DND-41 (cell line): Measurements from ENCODE around the gene DRAM2.

Experiments used
- ATAC-seq: fragments of 200-7000 bp; cut with Tn5 transposase; 3 replicates; pipeline ENCODE4 v1.9.1; 2021; ENCODE audit warnings: low read depth; ENCODE audit not compliant: insufficient read depth
- DNase-seq: peaks from one replicate; pipeline ENCODE4 v3.0.0-alpha.2; 2020
- H2AFZ ChIP-seq: 2 replicates; pipeline ENCODE4 v1.6.0; 2012; ENCODE audit warnings: low read depth, low read length
- H3K27ac ChIP-seq: 2 replicates; pipeline ENCODE4 v1.5.1; 2012; ENCODE audit warnings: low read length, inconsistent platforms
- H3K27me3 ChIP-seq: fragments of 200-600 bp; sonication (generic); 2 replicates; pipeline ENCODE4 v1.6.0; 2012; ENCODE audit warnings: low read length, mild to moderate bottlenecking, inconsistent platforms; ENCODE audit not compliant: insufficient read depth, poor library complexity
- H3K36me3 ChIP-seq: 2 replicates; pipeline ENCODE4 v1.5.1; 2012; ENCODE audit warnings: low read length, inconsistent platforms; ENCODE audit not compliant: insufficient read depth
- H3K4me1 ChIP-seq: 2 replicates; pipeline ENCODE4 v1.5.1; 2012; ENCODE audit warnings: mild to moderate bottlenecking, low read length; ENCODE audit not compliant: insufficient read depth
- H3K4me2 ChIP-seq: 2 replicates; pipeline ENCODE4 v1.6.0; 2012; ENCODE audit warnings: mild to moderate bottlenecking, moderate library complexity, low read length, inconsistent platforms; ENCODE audit not compliant: insufficient read depth
- H3K4me3 ChIP-seq, 2 experiments: fragments of 200-600 bp in 1 of 2; shearing (Covaris generic) in 1 of 2; 2 replicates each; pipeline ENCODE4 v1.5.1; 2012 to 2016; ENCODE audit warnings: inconsistent platforms in 2 of 2, low read length in 2 of 2, mild to moderate bottlenecking in 2 of 2, low read depth in 1 of 2, moderate library complexity in 1 of 2
- H3K79me2 ChIP-seq: 2 replicates; pipeline ENCODE4 v1.6.0; 2012; ENCODE audit warnings: low read length, inconsistent platforms; ENCODE audit not compliant: insufficient read depth
- H3K9ac ChIP-seq: 2 replicates; pipeline ENCODE4 v1.6.0; 2012; ENCODE audit warnings: low read depth, mild to moderate bottlenecking, inconsistent platforms, low read length, moderate library complexity
- H3K9me3 ChIP-seq: 2 replicates; pipeline ENCODE4 v1.5.1; 2012; ENCODE audit warnings: low read length, moderate library complexity, mild to moderate bottlenecking, inconsistent platforms; ENCODE audit not compliant: insufficient read depth, severe bottlenecking
- H4K20me1 ChIP-seq: 2 replicates; pipeline ENCODE4 v1.6.0; 2012; ENCODE audit warnings: low read length; ENCODE audit not compliant: insufficient read depth
- CTCF ChIP-seq: IDR thresholded peaks from 2 replicates; pipeline ENCODE4 v1.5.1; 2012; ENCODE audit warnings: borderline replicate concordance, low read length, moderate library complexity, mild to moderate bottlenecking; ENCODE audit not compliant: poor library complexity, severe bottlenecking; ENCODE audit errors: extremely low read depth
- EZH2 ChIP-seq: IDR thresholded peaks from 3 replicates; pipeline ENCODE4 v1.6.1; 2012; ENCODE audit warnings: borderline replicate concordance, low read depth, mild to moderate bottlenecking, moderate library complexity, low read length, inconsistent platforms; ENCODE audit not compliant: severe bottlenecking

The DRAM2 gene

DNA sequence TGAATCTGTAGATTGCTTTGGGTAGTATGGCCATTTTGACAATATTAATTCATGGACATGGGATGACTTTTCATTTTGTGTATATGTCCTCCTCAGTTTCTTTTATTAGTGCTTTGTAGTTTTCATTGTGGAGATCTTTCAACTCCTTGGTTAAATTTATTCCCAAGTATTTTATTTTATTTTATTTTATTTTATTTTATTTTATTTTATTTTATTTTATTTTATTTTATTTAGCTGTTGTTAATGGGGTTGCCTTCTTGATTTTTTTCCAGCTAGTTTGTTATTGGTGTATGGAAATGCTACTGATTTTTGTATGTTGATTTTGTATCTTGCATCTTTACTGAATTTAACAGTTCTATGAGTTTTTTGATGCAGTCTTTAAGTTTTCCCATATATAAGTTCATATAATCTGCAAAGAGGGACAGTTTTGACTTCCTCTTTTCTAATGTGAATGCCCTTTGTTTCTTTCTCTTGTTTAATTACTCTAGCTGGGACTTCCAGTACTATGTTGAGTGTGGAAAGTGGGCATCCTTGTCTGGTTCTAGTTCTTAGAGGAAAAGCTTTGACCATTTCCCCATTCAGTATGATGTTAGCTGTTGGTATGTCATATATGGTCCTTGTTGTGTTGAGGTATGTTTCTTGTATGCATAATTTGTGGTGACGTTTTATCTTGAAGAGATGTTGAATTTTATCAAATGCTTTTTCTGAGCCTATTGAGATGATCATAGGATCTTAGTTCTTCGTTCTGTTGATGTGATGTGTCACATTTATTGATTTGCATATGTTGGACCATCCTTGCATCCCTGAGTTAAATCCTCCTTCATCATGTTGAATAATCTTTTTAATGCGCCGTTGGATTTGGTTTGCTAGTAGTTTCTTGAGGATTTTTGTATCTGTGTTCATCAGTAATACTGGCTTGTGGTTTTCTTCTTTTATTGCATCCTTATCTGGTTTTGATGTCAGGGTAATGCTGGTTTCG is 14.4 kb upstream of the DRAM2 start:
- Histone ChIP-seq H4K20me1 (peaks cover 15% of the 10 kb centered on the region), H3K4me3 (no peak overlapping the region), H3K79me2 (peaks cover 97% of the 10 kb centered on the region), H3K9me3 (no peaks in the 10 kb centered on the region), H3K27me3 (no peaks in the 10 kb centered on the region), H2AFZ (no peak overlapping the region), H3K36me3 (peaks cover 72% of the 10 kb centered on the region), H3K4me2 (no peak overlapping the region), H3K4me1 (peaks cover 27% of the 10 kb centered on the region), H3K9ac (no peak overlapping the region), H3K27ac (no peak overlapping the region)
- ATAC-seq (no peak), DNase-seq (no peak)
- no peak for TF ChIP-seq EZH2
- no peak for TF ChIP-seq CTCF

DNA sequence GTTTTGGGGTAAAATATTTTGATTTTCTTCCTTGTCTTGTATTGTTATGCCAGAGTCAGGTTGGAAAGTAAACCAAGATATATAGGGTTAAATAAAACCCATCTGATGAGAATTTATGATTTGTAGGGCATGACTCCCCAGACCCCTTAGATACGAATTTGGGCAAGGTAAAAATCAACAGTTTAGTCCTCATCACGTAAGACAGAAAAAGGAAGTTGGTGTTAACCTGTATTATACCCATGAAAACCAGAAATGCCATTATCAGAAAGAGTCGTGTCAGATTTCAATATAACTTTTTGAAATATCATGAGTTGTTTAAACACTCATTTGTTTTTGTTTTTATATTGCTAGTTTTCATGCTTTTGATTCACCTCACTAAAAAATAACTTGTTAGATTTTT is 11.9 kb upstream of the DRAM2 start:
- Histone ChIP-seq H3K9me3 (no peaks in the 10 kb centered on the region), H3K27me3 (no peaks in the 10 kb centered on the region), H3K9ac (no peak overlapping the region), H4K20me1 (peaks cover 15% of the 10 kb centered on the region), H3K79me2 (peaks cover 100% of the 10 kb centered on the region), H3K4me2 (peak overlapping the region; percentile 21; the same call in 1 of the 2 replicates), H3K36me3 (peaks cover 81% of the 10 kb centered on the region), H3K4me3 (no peak overlapping the region), H2AFZ (no peak overlapping the region), H3K4me1 (peaks cover 40% of the 10 kb centered on the region), H3K27ac (no peak overlapping the region)
- ATAC-seq (no peak), DNase-seq (no peak)
- no peak for TF ChIP-seq CTCF
- no peak for TF ChIP-seq EZH2

- Histone ChIP-seq H3K4me1 (peaks cover 52% of the 10 kb centered on the region), H3K27me3 (no peaks in the 10 kb centered on the region), H3K9me3 (no peaks in the 10 kb centered on the region), H3K9ac (no peak overlapping the region), H3K79me2 (peaks cover 100% of the 10 kb centered on the region), H3K36me3 (peaks cover 70% of the 10 kb centered on the region), H3K4me2 (peak overlapping the region; percentile 39; the same call in 1 of the 2 replicates), H2AFZ (no peak overlapping the region), H4K20me1 (peaks cover 18% of the 10 kb centered on the region), H3K27ac (no peak overlapping the region), H3K4me3 (no peak overlapping the region)
- TF ChIP-seq CTCF (no peak), EZH2 (no peak)
- no peak for ATAC-seq
- no peak for DNase-seq
These were observed 8.5 kb upstream of the DRAM2 start for GRCh38 chr1:111148376-111148881.
